Endothelial cell (in vitro differentiated cells): ENCODE measurements around the gene MAML2. TPM values are rescaled to one million over a fixed set of nuclear protein-coding genes. Genes with fewer than 3 reads are reported as not detected.

Experiments used
- DNase-seq: peaks from one replicate; pipeline ENCODE4 v3.0.0; 2021; ENCODE audit warnings: low spot score
- H3K27ac Mint-ChIP-seq: one replicate; pipeline ENCODE4 v1.8.0; 2021; ENCODE audit warnings: mixed read lengths, inconsistent platforms; ENCODE audit not compliant: unreplicated experiment
- H3K27me3 Mint-ChIP-seq: one replicate; pipeline ENCODE4 v1.8.0; 2021; ENCODE audit warnings: mild to moderate bottlenecking, moderate library complexity, mixed read lengths, inconsistent platforms; ENCODE audit not compliant: unreplicated experiment
- H3K36me3 Mint-ChIP-seq: one replicate; pipeline ENCODE4 v1.8.0; 2021; ENCODE audit warnings: mild to moderate bottlenecking, low read depth, mixed read lengths, inconsistent platforms; ENCODE audit not compliant: unreplicated experiment
- H3K4me1 Mint-ChIP-seq: one replicate; pipeline ENCODE4 v1.8.0; 2021; ENCODE audit warnings: mild to moderate bottlenecking, mixed read lengths, inconsistent platforms; ENCODE audit not compliant: unreplicated experiment
- H3K4me3 Mint-ChIP-seq: one replicate; pipeline ENCODE4 v1.8.0; 2021; ENCODE audit warnings: mild to moderate bottlenecking, mixed read lengths, inconsistent platforms; ENCODE audit not compliant: unreplicated experiment
- H3K9me3 Mint-ChIP-seq: one replicate; pipeline ENCODE4 v1.8.0; 2021; ENCODE audit warnings: mixed read lengths, inconsistent platforms; ENCODE audit not compliant: unreplicated experiment
- total RNA-seq: library from RNA; stranded (reverse); fragmentation: NEBNext Ultra II Directional; extraction: Animal tissue kit (Norgen Biotek cat#: 25700); gene quantifications from one replicate; pipeline ENCODE4 v1.2.1, GENCODE V29; 2021; ENCODE audit not compliant: unreplicated experiment
- TF ChIP-seq, protein P1 (sequence below): fragments of 200-600 bp; sonication (generic); IDR thresholded peaks from one replicate; pipeline ENCODE4 v1.5.0; 2021; ENCODE audit warnings: antibody characterized with exemption; ENCODE audit not compliant: unreplicated experiment

The MAML2 gene
- total RNA-seq, 1 donor from 2014 or later, result 6.2 TPM

DNA sequence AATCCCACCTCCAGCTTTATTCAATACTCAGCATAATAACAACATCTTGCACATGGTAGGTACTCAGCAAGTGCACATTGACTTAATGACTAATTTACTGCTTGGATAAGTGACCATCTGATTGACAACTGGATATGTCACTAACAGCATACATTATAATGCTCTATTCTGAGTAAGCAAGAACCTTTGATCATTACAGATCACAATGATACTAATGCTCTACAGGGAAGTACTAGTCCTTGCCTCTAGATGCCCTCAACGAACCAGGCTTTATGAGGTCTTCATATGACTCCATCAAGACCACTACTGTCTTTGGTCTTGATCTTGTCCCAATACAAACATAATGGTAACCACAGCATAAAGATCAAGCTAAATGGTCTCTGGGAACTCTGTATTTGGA is 251.5 kb downstream of the MAML2 start:
- H3K27ac Mint-ChIP-seq, result no peak overlapping the region
- no peaks in the 10 kb centered on the region for H3K27me3 Mint-ChIP-seq
- H3K4me3 Mint-ChIP-seq, result no peak overlapping the region
- TF ChIP-seq, protein P1, sequence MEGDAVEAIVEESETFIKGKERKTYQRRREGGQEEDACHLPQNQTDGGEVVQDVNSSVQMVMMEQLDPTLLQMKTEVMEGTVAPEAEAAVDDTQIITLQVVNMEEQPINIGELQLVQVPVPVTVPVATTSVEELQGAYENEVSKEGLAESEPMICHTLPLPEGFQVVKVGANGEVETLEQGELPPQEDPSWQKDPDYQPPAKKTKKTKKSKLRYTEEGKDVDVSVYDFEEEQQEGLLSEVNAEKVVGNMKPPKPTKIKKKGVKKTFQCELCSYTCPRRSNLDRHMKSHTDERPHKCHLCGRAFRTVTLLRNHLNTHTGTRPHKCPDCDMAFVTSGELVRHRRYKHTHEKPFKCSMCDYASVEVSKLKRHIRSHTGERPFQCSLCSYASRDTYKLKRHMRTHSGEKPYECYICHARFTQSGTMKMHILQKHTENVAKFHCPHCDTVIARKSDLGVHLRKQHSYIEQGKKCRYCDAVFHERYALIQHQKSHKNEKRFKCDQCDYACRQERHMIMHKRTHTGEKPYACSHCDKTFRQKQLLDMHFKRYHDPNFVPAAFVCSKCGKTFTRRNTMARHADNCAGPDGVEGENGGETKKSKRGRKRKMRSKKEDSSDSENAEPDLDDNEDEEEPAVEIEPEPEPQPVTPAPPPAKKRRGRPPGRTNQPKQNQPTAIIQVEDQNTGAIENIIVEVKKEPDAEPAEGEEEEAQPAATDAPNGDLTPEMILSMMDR, result no peak
- DNase-seq, result no peak
- no peaks in the 10 kb centered on the region for H3K36me3 Mint-ChIP-seq
- H3K9me3 Mint-ChIP-seq, result no peaks in the 10 kb centered on the region
- peaks cover 9% of the 10 kb centered on the region for H3K4me1 Mint-ChIP-seq

DNA sequence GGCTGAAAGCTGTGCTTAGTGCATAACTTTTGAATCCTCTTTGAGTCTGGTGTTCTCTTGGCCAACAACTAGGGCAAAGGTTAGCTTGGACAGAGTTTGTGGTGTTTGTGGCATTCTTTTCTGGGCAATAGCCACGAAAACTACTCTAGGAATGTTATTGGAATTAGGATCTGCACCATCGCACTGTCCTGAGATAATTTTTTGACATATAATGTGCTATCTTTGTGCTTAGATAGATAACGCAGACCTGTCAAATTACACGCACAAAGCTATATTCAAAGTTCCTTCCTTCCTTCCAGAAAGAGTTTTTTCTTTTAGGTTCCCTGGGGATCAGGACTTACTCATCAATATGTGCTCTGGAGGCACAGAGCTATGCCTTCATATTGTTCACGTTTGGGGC is 252.3 kb downstream of the MAML2 start:
- H3K9me3 Mint-ChIP-seq, result no peaks in the 10 kb centered on the region
- TF ChIP-seq, protein P1, result no peak
- no peak for DNase-seq
- no peak overlapping the region for H3K27ac Mint-ChIP-seq
- no peak overlapping the region for H3K4me3 Mint-ChIP-seq
- H3K27me3 Mint-ChIP-seq, result no peaks in the 10 kb centered on the region
- peaks cover 10% of the 10 kb centered on the region for H3K4me1 Mint-ChIP-seq
- no peaks in the 10 kb centered on the region for H3K36me3 Mint-ChIP-seq

DNA sequence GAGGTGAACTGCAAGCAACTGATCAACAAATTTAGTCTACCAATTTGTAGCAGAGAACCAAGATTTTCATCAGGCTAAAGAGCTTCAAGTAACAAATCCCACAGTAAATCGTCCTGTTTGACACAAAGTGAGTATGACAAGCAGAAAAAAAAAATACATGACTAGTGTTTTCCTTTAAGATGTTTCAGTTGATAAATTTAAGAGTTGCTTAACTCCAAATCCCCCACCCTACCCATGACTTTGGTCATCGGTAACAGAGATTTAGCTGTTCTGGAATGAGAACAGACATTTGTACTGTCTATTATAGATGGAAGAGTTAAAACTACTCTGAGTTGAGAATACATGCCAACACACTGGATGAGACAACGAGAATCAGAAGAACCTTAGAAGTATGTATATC is 254.1 kb downstream of the MAML2 start:
- TF ChIP-seq, protein P1, result no peak
- no peaks in the 10 kb centered on the region for H3K27me3 Mint-ChIP-seq
- DNase-seq, result no peak
- H3K4me3 Mint-ChIP-seq, result no peak overlapping the region
- H3K4me1 Mint-ChIP-seq, result peaks cover 10% of the 10 kb centered on the region
- H3K27ac Mint-ChIP-seq, result no peak overlapping the region
- no peaks in the 10 kb centered on the region for H3K36me3 Mint-ChIP-seq
- no peaks in the 10 kb centered on the region for H3K9me3 Mint-ChIP-seq

DNA sequence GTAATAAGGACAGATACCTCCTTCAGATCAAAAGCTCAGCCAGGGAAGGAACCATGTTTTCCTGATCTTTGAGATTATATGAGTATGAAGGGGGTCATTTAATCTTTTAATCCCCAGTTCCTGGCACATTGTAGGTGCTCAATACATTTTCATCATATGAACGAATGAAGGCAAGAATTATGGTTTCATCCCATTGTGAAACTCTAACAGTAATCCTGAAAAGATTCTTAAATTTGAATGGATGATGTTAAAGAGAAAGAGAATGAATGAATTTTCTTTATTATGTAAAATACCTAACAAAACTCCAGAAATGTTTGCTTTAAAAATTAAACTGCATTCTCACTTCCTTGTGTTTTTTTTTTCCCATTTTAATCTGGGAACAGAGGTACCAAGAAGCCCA is 256.9 kb downstream of the MAML2 start:
- Mint-ChIP-seq H3K36me3 (no peaks in the 10 kb centered on the region), H3K9me3 (no peaks in the 10 kb centered on the region), H3K27me3 (no peaks in the 10 kb centered on the region), H3K27ac (no peak overlapping the region), H3K4me1 (peaks cover 6% of the 10 kb centered on the region), H3K4me3 (no peak overlapping the region)
- TF ChIP-seq, protein P1, result no peak
- no peak for DNase-seq

DNA sequence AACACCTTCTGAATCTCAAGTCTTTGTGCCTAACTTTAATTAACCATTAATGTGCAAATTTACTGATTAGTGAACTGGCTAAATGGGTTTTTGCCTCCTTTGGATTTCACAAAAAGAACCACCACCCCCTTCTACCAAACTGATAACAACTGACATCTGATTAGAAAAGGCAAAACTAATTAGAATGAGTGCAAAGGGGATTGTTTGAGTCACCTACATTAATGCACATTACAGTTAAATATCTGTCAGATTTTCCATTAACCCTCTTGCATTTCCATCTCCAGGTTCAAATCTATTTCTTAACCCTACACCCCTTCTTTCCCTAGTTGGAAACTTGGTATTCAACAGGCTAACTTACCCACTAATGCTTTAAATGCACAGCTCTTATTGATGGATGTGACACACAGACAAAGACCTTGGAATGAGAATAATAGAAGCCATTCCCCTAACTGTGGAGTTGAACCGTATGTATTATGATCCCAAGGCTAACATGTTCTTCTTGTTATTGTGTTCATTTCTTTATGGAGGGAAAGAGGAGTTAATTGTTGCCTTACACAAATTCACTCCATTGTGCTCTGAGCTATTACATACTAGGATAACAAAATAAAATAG is 257.6 kb downstream of the MAML2 start:
- no peaks in the 10 kb centered on the region for H3K9me3 Mint-ChIP-seq
- no peaks in the 10 kb centered on the region for H3K27me3 Mint-ChIP-seq
- H3K27ac Mint-ChIP-seq, result no peak overlapping the region
- H3K36me3 Mint-ChIP-seq, result no peaks in the 10 kb centered on the region
- no peak for DNase-seq
- TF ChIP-seq, protein P1, result no peak
- peaks cover 6% of the 10 kb centered on the region for H3K4me1 Mint-ChIP-seq
- no peak overlapping the region for H3K4me3 Mint-ChIP-seq
